Activated naive CD8-positive, alpha-beta T cell treated with anti-CD3 and anti-CD28 coated beads for 36 hours (primary cell): ENCODE results near the gene TTC9. TPM values are rescaled to one million over a fixed set of nuclear protein-coding genes. Genes with fewer than 3 reads are reported as not detected.
A peak's percentile ranks its signal among the peaks of the same experiment; 100 is the strongest.

Source experiments
- DNase-seq: peaks from one replicate; pipeline ENCODE4 v3.0.0; 2021
- H3K27ac Mint-ChIP-seq: one replicate; pipeline ENCODE4 v1.8.0; 2022; ENCODE audit warnings: mild to moderate bottlenecking, moderate library complexity, mixed read lengths
- H3K27me3 Mint-ChIP-seq: one replicate; pipeline ENCODE4 v1.8.0; 2022; ENCODE audit warnings: mild to moderate bottlenecking, mixed read lengths
- H3K36me3 Mint-ChIP-seq: one replicate; pipeline ENCODE4 v1.8.0; 2021; ENCODE audit warnings: mild to moderate bottlenecking, mixed read lengths
- H3K4me1 Mint-ChIP-seq: one replicate; pipeline ENCODE4 v1.8.0; 2021; ENCODE audit warnings: mixed read lengths
- H3K4me3 Mint-ChIP-seq: one replicate; pipeline ENCODE4 v1.8.0; 2022; ENCODE audit warnings: mild to moderate bottlenecking, moderate library complexity, mixed read lengths
- H3K9me3 Mint-ChIP-seq: one replicate; pipeline ENCODE4 v1.8.0; 2022; ENCODE audit warnings: mixed read lengths
- total RNA-seq, 2 experiments: library from RNA; stranded (reverse); gene quantifications; one replicate each; pipeline ENCODE4 v1.2.3, GENCODE V29; 2021

The TTC9 gene
- total RNA-seq, 2 experiments from 2014 or later, result 4.9 to 5.4 TPM

- no peak for DNase-seq
- no peak overlapping the region for H3K27ac Mint-ChIP-seq
- peaks cover 8% of the 10 kb centered on the region for H3K4me1 Mint-ChIP-seq
- no peak overlapping the region for H3K4me3 Mint-ChIP-seq
- H3K9me3 Mint-ChIP-seq, result no peaks in the 10 kb centered on the region
- H3K36me3 Mint-ChIP-seq, result no peaks in the 10 kb centered on the region
- no peaks in the 10 kb centered on the region for H3K27me3 Mint-ChIP-seq
Observed at GRCh38 chr14:70708717-70709570, 67.2 kb downstream of the TTC9 start.

DNA sequence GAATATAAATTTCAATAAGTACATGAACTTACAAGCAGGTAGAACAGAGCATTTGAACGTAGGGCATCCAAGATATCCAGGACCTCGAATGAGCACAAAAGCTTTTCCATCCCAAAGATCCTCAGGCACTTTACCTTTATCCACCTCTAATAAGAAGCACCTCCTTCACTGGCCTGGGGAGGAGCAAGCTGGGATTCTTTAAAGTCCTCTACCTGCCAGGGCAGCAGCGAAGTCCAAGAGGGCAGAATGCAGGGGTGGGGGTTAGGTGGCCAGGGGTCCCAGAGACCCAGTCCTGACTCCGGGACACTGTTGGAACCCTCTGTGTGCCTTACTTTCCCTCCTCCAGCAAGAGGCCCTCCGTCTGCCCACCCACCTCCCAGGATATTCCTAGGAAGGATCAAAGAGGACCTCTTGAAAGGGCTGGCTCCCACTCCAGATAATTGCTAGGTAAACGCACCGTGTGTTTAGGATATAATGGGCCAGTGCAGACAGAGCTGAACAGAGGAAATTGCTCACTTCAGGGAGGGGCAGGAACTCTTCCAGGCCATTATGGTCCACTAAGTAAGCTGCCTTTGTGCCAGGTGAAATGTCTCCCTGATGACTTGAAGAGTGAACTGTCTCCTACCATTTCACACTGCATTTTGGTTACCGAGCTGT lies 68.1 kb downstream of the TTC9 start:
- H3K27me3 Mint-ChIP-seq, result no peaks in the 10 kb centered on the region
- DNase-seq, result no peak
- no peak overlapping the region for H3K4me3 Mint-ChIP-seq
- H3K9me3 Mint-ChIP-seq, result no peaks in the 10 kb centered on the region
- H3K36me3 Mint-ChIP-seq, result no peaks in the 10 kb centered on the region
- no peak overlapping the region for H3K27ac Mint-ChIP-seq
- peaks cover 12% of the 10 kb centered on the region for H3K4me1 Mint-ChIP-seq

- no peak for DNase-seq
- Mint-ChIP-seq H3K36me3 (no peaks in the 10 kb centered on the region), H3K27ac (no peak overlapping the region), H3K4me1 (peaks cover 12% of the 10 kb centered on the region), H3K4me3 (no peak overlapping the region), H3K9me3 (no peaks in the 10 kb centered on the region), H3K27me3 (peaks cover 4% of the 10 kb centered on the region)
Observed at GRCh38 chr14:70711451-70711850, 69.7 kb downstream of the TTC9 start.

- DNase-seq, result no peak
- peaks cover 4% of the 10 kb centered on the region for H3K27me3 Mint-ChIP-seq
- no peak overlapping the region for H3K4me3 Mint-ChIP-seq
- H3K27ac Mint-ChIP-seq, result no peak overlapping the region
- no peaks in the 10 kb centered on the region for H3K9me3 Mint-ChIP-seq
- no peaks in the 10 kb centered on the region for H3K36me3 Mint-ChIP-seq
- peaks cover 9% of the 10 kb centered on the region for H3K4me1 Mint-ChIP-seq
Observed at GRCh38 chr14:70713096-70713495, 71.4 kb downstream of the TTC9 start.

DNA sequence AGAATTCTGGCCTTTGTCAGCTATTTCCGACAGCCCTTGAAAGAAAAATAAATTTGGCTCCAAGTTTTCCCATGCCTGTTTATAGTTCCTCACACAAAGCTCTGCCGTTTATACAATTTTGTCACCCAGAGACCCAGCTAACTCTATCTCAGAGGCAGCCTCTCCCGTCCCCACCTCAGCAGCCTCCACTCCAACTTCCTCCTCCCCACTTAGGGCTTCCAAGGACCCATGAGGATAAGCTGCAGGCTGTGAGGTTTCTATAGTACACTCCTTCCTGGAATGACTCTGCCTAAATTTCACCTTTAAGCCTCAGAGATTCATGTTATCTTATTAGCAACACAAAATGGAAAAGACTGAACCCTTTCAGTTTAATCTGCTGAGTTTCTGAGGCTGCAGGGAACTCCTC lies 71.8 kb downstream of the TTC9 start:
- Mint-ChIP-seq H3K27me3 (peaks cover 4% of the 10 kb centered on the region), H3K4me1 (peaks cover 9% of the 10 kb centered on the region), H3K27ac (no peak overlapping the region), H3K36me3 (no peaks in the 10 kb centered on the region), H3K9me3 (no peaks in the 10 kb centered on the region), H3K4me3 (no peak overlapping the region)
- DNase-seq, result no peak

DNA sequence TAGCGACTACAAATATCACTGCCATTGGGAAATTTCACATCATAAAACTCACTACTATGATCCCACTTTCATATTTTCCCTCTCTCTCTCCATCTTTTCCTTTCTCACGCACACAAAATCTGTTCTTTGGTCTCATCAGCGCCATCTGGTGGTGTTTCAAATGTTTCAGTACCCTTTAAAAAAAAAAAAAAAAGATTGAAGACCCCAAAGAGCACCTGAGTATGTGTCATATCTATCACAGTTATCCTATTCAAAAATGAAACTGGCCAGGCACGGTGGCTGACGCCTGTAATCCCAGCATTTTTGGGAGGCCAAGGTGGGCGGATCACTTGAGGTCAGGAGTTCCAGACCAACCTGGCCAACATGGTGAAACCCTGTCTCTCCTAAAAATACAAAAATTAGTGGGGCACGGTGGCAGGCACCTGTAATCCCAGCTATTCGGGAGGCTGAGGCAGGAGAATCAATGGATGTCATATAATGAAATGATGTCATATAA lies 72.4 kb downstream of the TTC9 start:
- Mint-ChIP-seq H3K4me3 (no peak overlapping the region), H3K27me3 (peaks cover 4% of the 10 kb centered on the region), H3K4me1 (peaks cover 9% of the 10 kb centered on the region), H3K36me3 (no peaks in the 10 kb centered on the region), H3K27ac (no peak overlapping the region), H3K9me3 (no peaks in the 10 kb centered on the region)
- peak; percentile 29 for DNase-seq

GRCh38 chr14:70716483-70716882 lies 74.8 kb downstream of the TTC9 start:
- Mint-ChIP-seq H3K9me3 (no peaks in the 10 kb centered on the region), H3K4me3 (no peak overlapping the region), H3K36me3 (no peaks in the 10 kb centered on the region), H3K27me3 (peaks cover 4% of the 10 kb centered on the region), H3K4me1 (peaks cover 9% of the 10 kb centered on the region), H3K27ac (no peak overlapping the region)
- DNase-seq, result no peak

DNA sequence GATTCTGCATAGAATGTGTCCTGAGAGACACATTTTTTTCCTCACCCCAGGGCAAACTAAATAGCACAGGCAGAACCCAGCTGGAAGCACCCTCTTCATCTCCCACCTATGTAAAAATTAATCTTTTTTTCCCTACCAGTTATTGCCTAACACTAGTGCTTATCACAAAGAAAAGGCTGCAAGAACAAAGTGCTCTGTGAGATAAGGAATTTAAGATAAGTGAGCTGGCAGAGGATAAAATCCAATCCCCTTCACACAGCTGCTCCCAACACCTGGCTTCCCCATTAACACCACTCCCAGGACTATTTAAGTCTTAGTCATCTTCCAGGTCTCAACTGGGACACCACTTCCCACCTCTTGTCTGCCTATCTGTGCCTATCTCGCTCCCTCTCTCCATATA lies 75.2 kb downstream of the TTC9 start:
- H3K27me3 Mint-ChIP-seq, result peaks cover 4% of the 10 kb centered on the region
- H3K36me3 Mint-ChIP-seq, result no peaks in the 10 kb centered on the region
- H3K9me3 Mint-ChIP-seq, result no peaks in the 10 kb centered on the region
- H3K4me3 Mint-ChIP-seq, result no peak overlapping the region
- peaks cover 9% of the 10 kb centered on the region for H3K4me1 Mint-ChIP-seq
- DNase-seq, result no peak
- no peak overlapping the region for H3K27ac Mint-ChIP-seq

- peaks cover 4% of the 10 kb centered on the region for H3K27me3 Mint-ChIP-seq
- no peak for DNase-seq
- no peak overlapping the region for H3K27ac Mint-ChIP-seq
- H3K9me3 Mint-ChIP-seq, result no peaks in the 10 kb centered on the region
- H3K4me1 Mint-ChIP-seq, result peaks cover 8% of the 10 kb centered on the region
- H3K36me3 Mint-ChIP-seq, result no peaks in the 10 kb centered on the region
- H3K4me3 Mint-ChIP-seq, result no peak overlapping the region
Observed at GRCh38 chr14:70718383-70719118, 76.8 kb downstream of the TTC9 start.

DNA sequence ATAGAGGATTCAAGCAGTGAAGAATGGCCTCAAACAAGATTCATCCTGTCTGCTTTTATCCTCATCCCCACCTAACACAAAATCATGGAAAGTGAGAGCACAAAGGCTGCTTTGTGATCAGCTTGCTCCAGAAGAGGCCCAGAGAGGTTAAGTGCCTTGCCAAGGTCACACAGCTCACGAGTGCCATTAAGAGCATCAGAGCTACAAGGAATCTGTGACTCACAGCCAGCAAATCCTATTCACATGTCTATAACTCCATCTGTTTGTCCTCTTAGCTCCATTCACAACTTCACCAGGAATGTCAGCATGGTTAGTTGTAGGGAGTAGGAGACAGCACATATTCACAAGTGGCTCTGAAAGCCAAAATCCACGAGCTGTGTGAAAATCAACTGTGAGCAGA lies 79.8 kb downstream of the TTC9 start:
- no peak for DNase-seq
- H3K27ac Mint-ChIP-seq, result no peak overlapping the region
- H3K4me1 Mint-ChIP-seq, result no peaks in the 10 kb centered on the region
- H3K27me3 Mint-ChIP-seq, result no peaks in the 10 kb centered on the region
- no peak overlapping the region for H3K4me3 Mint-ChIP-seq
- no peaks in the 10 kb centered on the region for H3K9me3 Mint-ChIP-seq
- H3K36me3 Mint-ChIP-seq, result no peaks in the 10 kb centered on the region

- no peaks in the 10 kb centered on the region for H3K36me3 Mint-ChIP-seq
- H3K4me1 Mint-ChIP-seq, result no peaks in the 10 kb centered on the region
- H3K9me3 Mint-ChIP-seq, result no peaks in the 10 kb centered on the region
- no peak overlapping the region for H3K4me3 Mint-ChIP-seq
- DNase-seq, result no peak
- H3K27ac Mint-ChIP-seq, result no peak overlapping the region
- H3K27me3 Mint-ChIP-seq, result no peaks in the 10 kb centered on the region
Observed at GRCh38 chr14:70722418-70722817, 80.7 kb downstream of the TTC9 start.

- no peak overlapping the region for H3K27ac Mint-ChIP-seq
- no peak for DNase-seq
- no peaks in the 10 kb centered on the region for H3K36me3 Mint-ChIP-seq
- H3K27me3 Mint-ChIP-seq, result no peaks in the 10 kb centered on the region
- H3K4me1 Mint-ChIP-seq, result no peaks in the 10 kb centered on the region
- no peaks in the 10 kb centered on the region for H3K9me3 Mint-ChIP-seq
- H3K4me3 Mint-ChIP-seq, result no peak overlapping the region
Observed at GRCh38 chr14:70723276-70723675, 81.6 kb downstream of the TTC9 start.

GRCh38 chr14:70724110-70724509 lies 82.4 kb downstream of the TTC9 start:
- Mint-ChIP-seq H3K4me3 (no peak overlapping the region), H3K36me3 (no peaks in the 10 kb centered on the region), H3K9me3 (no peaks in the 10 kb centered on the region), H3K4me1 (no peaks in the 10 kb centered on the region), H3K27ac (no peak overlapping the region), H3K27me3 (no peaks in the 10 kb centered on the region)
- no peak for DNase-seq

GRCh38 chr14:70724944-70725343 lies 83.2 kb downstream of the TTC9 start:
- Mint-ChIP-seq H3K27ac (no peak overlapping the region), H3K4me3 (no peak overlapping the region), H3K9me3 (no peaks in the 10 kb centered on the region), H3K27me3 (no peaks in the 10 kb centered on the region), H3K36me3 (no peaks in the 10 kb centered on the region), H3K4me1 (no peaks in the 10 kb centered on the region)
- DNase-seq, result no peak
